Astrocyte (in vitro differentiated cells and primary cell): Measurements from ENCODE around the gene GRM5.

Experiments
- CTCF ChIP-seq: IDR thresholded peaks from 2 replicates; pipeline ENCODE4 v1.5.1; 2011; ENCODE audit warnings: low read depth, mild to moderate bottlenecking, inconsistent platforms, low read length, moderate library complexity; ENCODE audit not compliant: insufficient read depth
- EZH2 ChIP-seq: IDR thresholded peaks from 2 replicates; pipeline ENCODE4 v1.6.1; 2012; ENCODE audit warnings: mild to moderate bottlenecking, low read length, inconsistent platforms; ENCODE audit not compliant: insufficient read depth

- no peak for TF ChIP-seq EZH2
- TF ChIP-seq CTCF = no peak
Observed at GRCh38 chr11:88972210-88972609, 93.6 kb downstream of the GRM5 start.
